ENCODE results near the gene SLC41A1. TPM values are rescaled to one million over a fixed set of nuclear protein-coding genes. Genes with fewer than 3 reads are reported as not detected.

The SLC41A1 gene
- total and polyA plus RNA-seq, 7 donors, result 19.8 to 87.7 (median 54.1) TPM

- DNase-seq (no peak), ATAC-seq (no peak)
- H3K4me1 ChIP-seq, result peaks cover 48% of the 10 kb centered on the region
- intact Hi-C loops (cut with DNase I), result no loop called here
- TF ChIP-seq CTCF (IDR thresholded peaks at IDR 0.05), result no peak
- no peak overlapping the region for H3K27ac ChIP-seq
- no peak overlapping the region for H3K4me3 ChIP-seq
- H3K9me3 ChIP-seq, result no peaks in the 10 kb centered on the region
- H3K36me3 ChIP-seq (ENCODE audit: insufficient read depth in 1 of 2, low read depth in 1 of 2), result peaks cover 0 to 7% of the 10 kb centered on the region in 2 donors
- 93 to 97% (median 94%) methylated on average over 7 to 8 of the region's 8 CpGs for WGBS, 3 donors
- H3K27me3 ChIP-seq (ENCODE audit: insufficient read depth in 3 of 3, low read length in 2 of 3), result no peaks in the 10 kb centered on the region
These were observed 68.6 kb downstream of the SLC41A1 start for GRCh38 chr1:205744403-205744802.

DNA sequence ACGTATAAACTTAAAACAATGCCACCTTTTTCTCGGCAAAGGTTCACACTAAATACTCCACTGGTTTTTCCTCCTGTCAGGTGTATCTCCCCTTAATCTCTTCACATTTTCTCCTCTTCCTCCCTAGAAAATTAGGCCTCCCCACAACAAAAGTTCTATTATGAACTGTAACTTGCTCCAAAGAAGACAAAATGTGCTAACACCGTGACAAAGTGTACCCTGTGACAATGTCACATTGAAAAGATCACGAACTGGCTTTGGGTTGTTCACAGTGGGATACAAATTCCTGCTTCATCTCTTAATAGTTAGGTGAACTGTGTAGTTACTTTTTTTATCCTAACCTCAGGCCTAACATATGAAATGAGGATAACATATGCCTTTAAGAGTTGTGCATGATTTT lies 69.0 kb downstream of the SLC41A1 start:
- H3K27me3 ChIP-seq (ENCODE audit: insufficient read depth in 3 of 3, low read length in 2 of 3), result no peaks in the 10 kb centered on the region
- no peak overlapping the region for H3K27ac ChIP-seq
- ATAC-seq, result no peak
- no peak for TF ChIP-seq CTCF (IDR thresholded peaks at IDR 0.05)
- H3K4me3 ChIP-seq, result no peak overlapping the region
- peaks cover 48% of the 10 kb centered on the region for H3K4me1 ChIP-seq
- peaks cover 0 to 7% of the 10 kb centered on the region in 2 donors for H3K36me3 ChIP-seq (ENCODE audit: insufficient read depth in 1 of 2, low read depth in 1 of 2)
- H3K9me3 ChIP-seq, result no peaks in the 10 kb centered on the region
- DNase-seq, result no peak
- WGBS, 3 donors, result 24 to 42% (median 36%) methylated on average over 4 of the region's 4 CpGs
- intact Hi-C loops (cut with DNase I), result no loop called here

GRCh38 chr1:205741681-205742080 lies 71.3 kb downstream of the SLC41A1 start:
- no peak overlapping the region for H3K4me3 ChIP-seq
- 33 to 56% (median 44%) methylated on average over 1 of the region's 1 CpG for WGBS, 3 donors
- no peak for ATAC-seq
- TF ChIP-seq CTCF (IDR thresholded peaks at IDR 0.05), result no peak
- peaks cover 31% of the 10 kb centered on the region for H3K4me1 ChIP-seq
- H3K36me3 ChIP-seq (ENCODE audit: insufficient read depth in 1 of 2, low read depth in 1 of 2), result peaks cover 0 to 7% of the 10 kb centered on the region in 2 donors
- no peak for DNase-seq
- no peaks in the 10 kb centered on the region for H3K9me3 ChIP-seq
- no peak overlapping the region for H3K27ac ChIP-seq
- no peaks in the 10 kb centered on the region for H3K27me3 ChIP-seq (ENCODE audit: insufficient read depth in 3 of 3, low read length in 2 of 3)
- intact Hi-C loops (cut with DNase I), result no loop called here

DNA sequence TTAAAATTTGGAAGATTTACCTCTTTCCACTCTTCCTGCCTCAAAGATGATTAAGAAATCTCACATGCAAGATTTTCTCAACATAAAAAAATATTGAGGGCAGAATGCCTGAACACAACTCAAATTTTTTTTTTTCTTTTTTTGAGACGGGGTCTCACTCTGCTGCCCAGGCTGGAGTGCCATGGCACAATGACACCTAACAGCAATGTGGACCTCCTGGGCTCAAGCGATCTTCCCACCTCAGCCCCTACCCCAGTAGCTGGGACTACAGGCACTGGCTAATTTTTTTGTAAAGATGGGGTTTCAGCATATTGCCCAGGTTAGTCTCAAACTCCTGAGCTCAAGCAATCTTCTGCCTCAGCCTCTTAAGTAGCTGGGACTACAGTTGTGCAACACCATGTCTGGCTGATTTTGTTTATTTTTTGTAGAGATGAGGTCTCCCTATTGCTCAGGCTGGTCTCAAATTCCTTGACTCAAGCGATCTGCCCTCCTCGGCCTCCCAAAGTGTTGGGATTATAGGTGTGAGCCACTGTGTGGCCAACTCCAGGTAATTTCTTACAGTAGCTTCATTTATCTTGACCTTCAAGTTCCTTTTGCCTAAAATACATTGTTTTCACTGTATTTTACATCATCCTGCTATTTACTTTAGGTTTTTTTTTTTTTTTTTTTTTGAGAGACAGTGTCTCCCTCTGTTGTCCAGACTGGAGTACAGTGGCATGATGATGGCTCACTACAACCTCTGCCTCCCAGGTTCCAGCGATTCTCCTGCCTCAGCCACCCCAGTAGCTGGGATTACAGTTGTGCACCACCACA lies 73.4 kb downstream of the SLC41A1 start:
- no peak for TF ChIP-seq CTCF (IDR thresholded peaks at IDR 0.05)
- Histone ChIP-seq H3K4me1 (peaks cover 15% of the 10 kb centered on the region), H3K9me3 (no peaks in the 10 kb centered on the region), H3K27ac (no peak overlapping the region), H3K27me3 (ENCODE audit: insufficient read depth in 3 of 3, low read length in 2 of 3) (no peaks in the 10 kb centered on the region), H3K4me3 (no peak overlapping the region), H3K36me3 (ENCODE audit: insufficient read depth in 1 of 2, low read depth in 1 of 2) (peaks cover 0 to 19% of the 10 kb centered on the region in 2 donors)
- intact Hi-C loops (cut with DNase I), result no loop called here
- DNase-seq, result no peak
- ATAC-seq, result peak in 1 of 4 donors; percentile 22
- WGBS, 3 donors, result 73 to 74% (median 74%) methylated on average over 5 of the region's 5 CpGs

Other genes starting within 250 kb of the SLC41A1 start
- 10 to 100 TPM; 34.4 to 67.8 (median 43.7) TPM for gene ELK4, start 181.2 kb downstream of the SLC41A1 start, total RNA-seq
- 10 to 100 TPM in 2 of 3 donors, 1 to 10 TPM in 1; 5.5 to 18.6 (median 11.2) TPM for gene ELK4, start 181.2 kb downstream of the SLC41A1 start, polyA plus RNA-seq
- 1 to 10 TPM in 1 of 4 donors, under 1 TPM in 3; 0.32 to 2.7 (median 0.51) TPM for gene SLC45A3, start 132.7 kb downstream of the SLC41A1 start, total RNA-seq
- under 1 TPM; 0.15 to 0.95 (median 0.16) TPM for gene SLC45A3, start 132.7 kb downstream of the SLC41A1 start, polyA plus RNA-seq
- gene NUCKS1, start 63.0 kb downstream of the SLC41A1 start, total RNA-seq, result 100 to 1,000 TPM; 140 to 174 (median 151) TPM
- 10 to 100 TPM; 28.3 to 53.2 (median 35.3) TPM for gene NUCKS1, start 63.0 kb downstream of the SLC41A1 start, polyA plus RNA-seq
- 1 to 10 TPM; 5.9 to 8.3 (median 6.4) TPM for gene RAB29, start 37.7 kb downstream of the SLC41A1 start, total RNA-seq
- gene RAB29, start 37.7 kb downstream of the SLC41A1 start, polyA plus RNA-seq, result 10 to 100 TPM in 1 of 3 donors, 1 to 10 TPM in 2; 5.3 to 20.5 (median 5.5) TPM
- under 1 TPM in 3 of 4 donors, not detected in 1; 0.16 to 0.32 (median 0.23) TPM for gene PM20D1, start 36.9 kb upstream of the SLC41A1 start, total RNA-seq
- under 1 TPM in 2 of 3 donors, not detected in 1; 0.05 to 0.23 TPM for gene PM20D1, start 36.9 kb upstream of the SLC41A1 start, polyA plus RNA-seq
- 1 to 10 TPM in 1 of 4 donors, under 1 TPM in 3; 0.15 to 5.5 (median 0.47) TPM for gene SLC26A9, start 130.3 kb upstream of the SLC41A1 start, total RNA-seq
- gene SLC26A9, start 130.3 kb upstream of the SLC41A1 start, polyA plus RNA-seq, result under 1 TPM; 0.16 to 0.56 (median 0.42) TPM
- 1 to 10 TPM in 1 of 4 donors, under 1 TPM in 3; 0.17 to 1.2 (median 0.50) TPM for gene RAB7B, start 190.2 kb upstream of the SLC41A1 start, total RNA-seq
- under 1 TPM; 0.25 to 0.36 (median 0.27) TPM for gene RAB7B, start 190.2 kb upstream of the SLC41A1 start, polyA plus RNA-seq
- gene CTSE, start 210.7 kb upstream of the SLC41A1 start, total RNA-seq, result under 1 TPM in 1 of 4 donors, not detected in 3; 0.20 TPM
- gene CTSE, start 210.7 kb upstream of the SLC41A1 start, polyA plus RNA-seq, result under 1 TPM in 2 of 3 donors, not detected in 1; 0.03 to 0.22 TPM
- under 1 TPM in 3 of 4 donors, not detected in 1; 0.58 to 0.95 (median 0.86) TPM for gene RHEX, start 240.0 kb upstream of the SLC41A1 start, total RNA-seq
- under 1 TPM; 0.13 to 0.22 (median 0.21) TPM for gene RHEX, start 240.0 kb upstream of the SLC41A1 start, polyA plus RNA-seq